ENCODE results near the gene SAMD4B. TPM values are rescaled to one million over a fixed set of nuclear protein-coding genes. Genes with fewer than 3 reads are reported as not detected.

SAMD4B gene
- polyA plus RNA-seq, 3 donors: 124 to 155 (median 129) TPM

GRCh38 chr19:39422020-39422419 lies 79.8 kb downstream of the SAMD4B start:
- DNase-seq: no peak

GRCh38 chr19:39423258-39424086 lies 81.3 kb downstream of the SAMD4B start:
- no peak for DNase-seq

GRCh38 chr19:39424934-39425333 lies 82.7 kb downstream of the SAMD4B start:
- DNase-seq: no peak

GRCh38 chr19:39425744-39426143 lies 83.5 kb downstream of the SAMD4B start:
- no peak for DNase-seq

- no peak for DNase-seq
Measured at GRCh38 chr19:39426170-39426569, 83.9 kb downstream of the SAMD4B start.

- no peak for DNase-seq
Measured at GRCh38 chr19:39427707-39428106, 85.5 kb downstream of the SAMD4B start.

- peak; percentile 90 for DNase-seq
Measured at GRCh38 chr19:39428283-39429112, 86.3 kb downstream of the SAMD4B start.

GRCh38 chr19:39430675-39431593 lies 88.7 kb downstream of the SAMD4B start:
- DNase-seq: no peak

- no peak for DNase-seq
Measured at GRCh38 chr19:39432677-39433025, 90.4 kb downstream of the SAMD4B start.

GRCh38 chr19:39433480-39434079 lies 91.4 kb downstream of the SAMD4B start:
- DNase-seq: no peak

- no peak for DNase-seq
Measured at GRCh38 chr19:39434123-39435076, 92.2 kb downstream of the SAMD4B start.

Other genes with a start within 250 kb of the SAMD4B start
- 10 to 100 TPM; 66.6 to 76.3 (median 73.6) TPM for gene PAK4, start 216.6 kb upstream of the SAMD4B start, polyA plus RNA-seq (ENCODE audit: insufficient read length in 3 of 3)
- gene NCCRP1, start 145.5 kb upstream of the SAMD4B start, polyA plus RNA-seq (ENCODE audit: insufficient read length in 3 of 3): 1 to 10 TPM; 1.3 to 1.9 (median 1.6) TPM
- gene SYCN, start 138.2 kb upstream of the SAMD4B start, polyA plus RNA-seq (ENCODE audit: insufficient read length in 3 of 3): not detected
- gene IFNL3, start 97.4 kb upstream of the SAMD4B start, polyA plus RNA-seq (ENCODE audit: insufficient read length in 3 of 3): not detected
- under 1 TPM in 1 of 3 donors, not detected in 2; 0.09 TPM for gene IFNL4, start 93.6 kb upstream of the SAMD4B start, polyA plus RNA-seq (ENCODE audit: insufficient read length in 3 of 3)
- gene IFNL2, start 74.0 kb upstream of the SAMD4B start, polyA plus RNA-seq (ENCODE audit: insufficient read length in 3 of 3): not detected
- gene IFNL1, start 46.0 kb upstream of the SAMD4B start, polyA plus RNA-seq (ENCODE audit: insufficient read length in 3 of 3): not detected
- 1 to 10 TPM; 1.6 to 2.9 (median 2.6) TPM for gene LRFN1, start 21.6 kb upstream of the SAMD4B start, polyA plus RNA-seq (ENCODE audit: insufficient read length in 3 of 3)
- 10 to 100 TPM; 18.8 to 25.4 (median 24.1) TPM for gene GMFG, start 6.4 kb upstream of the SAMD4B start, polyA plus RNA-seq (ENCODE audit: insufficient read length in 3 of 3)
- 10 to 100 TPM; 63.3 to 79.3 (median 77.1) TPM for gene PAF1, start 48.7 kb downstream of the SAMD4B start, polyA plus RNA-seq (ENCODE audit: insufficient read length in 3 of 3)
- 10 to 100 TPM; 39.9 to 42.5 (median 41.3) TPM for gene MED29, start 49.0 kb downstream of the SAMD4B start, polyA plus RNA-seq (ENCODE audit: insufficient read length in 3 of 3)
- gene ZFP36, start 64.4 kb downstream of the SAMD4B start, polyA plus RNA-seq (ENCODE audit: insufficient read length in 3 of 3): 10 to 100 TPM; 20.1 to 25.1 (median 22.8) TPM
- 100 to 1,000 TPM in 1 of 3 donors, 10 to 100 TPM in 2; 81.8 to 135 (median 87.0) TPM for gene PLEKHG2, start 70.2 kb downstream of the SAMD4B start, polyA plus RNA-seq (ENCODE audit: insufficient read length in 3 of 3)
- 1,000 to 10,000 TPM; 1,287 to 1,452 (median 1,291) TPM for gene RPS16, start 93.5 kb downstream of the SAMD4B start, polyA plus RNA-seq (ENCODE audit: insufficient read length in 3 of 3)
- 100 to 1,000 TPM; 149 to 158 (median 149) TPM for gene SUPT5H, start 103.2 kb downstream of the SAMD4B start, polyA plus RNA-seq (ENCODE audit: insufficient read length in 3 of 3)
- gene TIMM50, start 138.4 kb downstream of the SAMD4B start, polyA plus RNA-seq (ENCODE audit: insufficient read length in 3 of 3): 10 to 100 TPM; 78.8 to 92.7 (median 92.5) TPM
- gene DLL3, start 156.5 kb downstream of the SAMD4B start, polyA plus RNA-seq (ENCODE audit: insufficient read length in 3 of 3): under 1 TPM; 0.47 to 0.96 (median 0.70) TPM
- 10 to 100 TPM in 2 of 3 donors, 1 to 10 TPM in 1; 7.4 to 16.0 (median 12.6) TPM for gene SELENOV, start 172.7 kb downstream of the SAMD4B start, polyA plus RNA-seq (ENCODE audit: insufficient read length in 3 of 3)
- gene EID2B, start 190.4 kb downstream of the SAMD4B start, polyA plus RNA-seq (ENCODE audit: insufficient read length in 3 of 3): 1 to 10 TPM; 3.8 to 6.4 (median 5.7) TPM
- 10 to 100 TPM; 18.7 to 22.9 (median 18.8) TPM for gene EID2, start 197.7 kb downstream of the SAMD4B start, polyA plus RNA-seq (ENCODE audit: insufficient read length in 3 of 3)

All from renal pelvis (tissue), 4 donors.